ENCODE data around the gene IL17B. TPM values are rescaled to one million over a fixed set of nuclear protein-coding genes. Genes with fewer than 3 reads are reported as not detected.
"Not testable (repeated sequence)": the region's sequence is repeated elsewhere in the genome, so short reads cannot be mapped to it uniquely, and the experiment has no call there.

IL17B gene
- total and polyA plus RNA-seq, 3 donors from 2014 or later = 4.7 to 12.4 (median 5.0) TPM

GRCh38 chr5:149397530-149397929 lies 18.4 kb upstream of the IL17B start:
- no peak for DNase-seq
- Histone ChIP-seq H3K4me3 (no peak overlapping the region), H3K27ac (no peak overlapping the region), H3K36me3 (ENCODE audit: low read depth, missing control alignments) (no peaks in the 10 kb centered on the region), H3K27me3 (no peaks in the 10 kb centered on the region), H3K9me3 (no peaks in the 10 kb centered on the region), H3K4me1 (no peaks in the 10 kb centered on the region)
- intact Hi-C loops (cut with DNase I; ENCODE audit: low total_unique reads) = no loop called here
- TF ChIP-seq POLR2A (IDR thresholded peaks at IDR 0.05) = no peak
- TF ChIP-seq, protein P1, sequence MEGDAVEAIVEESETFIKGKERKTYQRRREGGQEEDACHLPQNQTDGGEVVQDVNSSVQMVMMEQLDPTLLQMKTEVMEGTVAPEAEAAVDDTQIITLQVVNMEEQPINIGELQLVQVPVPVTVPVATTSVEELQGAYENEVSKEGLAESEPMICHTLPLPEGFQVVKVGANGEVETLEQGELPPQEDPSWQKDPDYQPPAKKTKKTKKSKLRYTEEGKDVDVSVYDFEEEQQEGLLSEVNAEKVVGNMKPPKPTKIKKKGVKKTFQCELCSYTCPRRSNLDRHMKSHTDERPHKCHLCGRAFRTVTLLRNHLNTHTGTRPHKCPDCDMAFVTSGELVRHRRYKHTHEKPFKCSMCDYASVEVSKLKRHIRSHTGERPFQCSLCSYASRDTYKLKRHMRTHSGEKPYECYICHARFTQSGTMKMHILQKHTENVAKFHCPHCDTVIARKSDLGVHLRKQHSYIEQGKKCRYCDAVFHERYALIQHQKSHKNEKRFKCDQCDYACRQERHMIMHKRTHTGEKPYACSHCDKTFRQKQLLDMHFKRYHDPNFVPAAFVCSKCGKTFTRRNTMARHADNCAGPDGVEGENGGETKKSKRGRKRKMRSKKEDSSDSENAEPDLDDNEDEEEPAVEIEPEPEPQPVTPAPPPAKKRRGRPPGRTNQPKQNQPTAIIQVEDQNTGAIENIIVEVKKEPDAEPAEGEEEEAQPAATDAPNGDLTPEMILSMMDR (IDR thresholded peaks at IDR 0.05) = no peak
- WGBS, 2 donors = 91% methylated on average over 6 of the region's 6 CpGs

DNA sequence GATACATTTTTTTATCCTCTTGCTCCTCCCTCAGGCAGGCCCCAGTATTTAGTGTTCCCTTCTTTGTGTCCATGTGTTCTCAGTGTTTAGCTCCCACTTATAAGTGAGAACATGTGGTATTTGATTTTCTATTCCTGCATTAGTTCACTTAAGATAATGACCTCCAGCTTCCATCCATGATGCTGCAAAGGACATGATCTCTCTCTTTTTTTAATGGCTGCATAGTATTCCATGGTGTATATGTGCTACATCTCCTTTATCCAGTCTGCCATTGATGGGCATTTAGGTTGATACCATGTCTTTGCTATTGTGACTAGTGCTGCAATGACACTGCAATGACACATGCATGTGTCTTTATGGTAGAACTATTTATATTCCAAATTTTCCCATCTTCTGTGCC lies 15.9 kb upstream of the IL17B start:
- H3K36me3 ChIP-seq (ENCODE audit: low read depth, missing control alignments); H3K9me3 ChIP-seq; H3K4me3 ChIP-seq; intact Hi-C loops (cut with DNase I; ENCODE audit: low total_unique reads); H3K4me1 ChIP-seq; H3K27me3 ChIP-seq; H3K27ac ChIP-seq; DNase-seq: not testable (repeated sequence)

DNA sequence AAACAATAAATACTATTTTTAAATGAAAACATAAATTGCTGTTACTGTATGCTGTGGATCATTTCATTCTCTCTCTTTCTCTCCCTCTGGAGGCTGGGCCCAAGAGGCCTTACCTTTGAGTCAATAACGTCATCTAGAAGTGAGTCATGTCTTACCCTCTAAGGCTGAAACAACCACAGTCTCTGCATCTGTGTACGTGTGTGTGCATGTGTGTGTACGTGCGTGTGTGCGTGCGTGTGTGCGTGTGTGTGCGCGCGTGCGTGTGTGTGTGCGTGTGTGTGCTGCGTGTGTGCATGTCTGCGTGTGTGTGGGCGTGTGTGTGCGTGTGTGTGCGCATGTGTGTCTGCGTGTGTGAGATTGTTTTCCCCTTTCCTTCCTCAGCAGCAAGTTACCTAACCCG lies 13.6 kb upstream of the IL17B start:
- no peaks in the 10 kb centered on the region for H3K9me3 ChIP-seq
- DNase-seq = no peak
- WGBS, 2 donors = 59 to 78% methylated on average over 16 to 19 of the region's 19 CpGs
- H3K27me3 ChIP-seq = no peaks in the 10 kb centered on the region
- H3K36me3 ChIP-seq (ENCODE audit: low read depth, missing control alignments) = no peaks in the 10 kb centered on the region
- H3K27ac ChIP-seq = no peak overlapping the region
- TF ChIP-seq, protein P1 (IDR thresholded peaks at IDR 0.05) = no peak
- no peak for TF ChIP-seq POLR2A (IDR thresholded peaks at IDR 0.05)
- H3K4me1 ChIP-seq = peaks cover 8% of the 10 kb centered on the region
- intact Hi-C loops (cut with DNase I; ENCODE audit: low total_unique reads) = no loop called here
- H3K4me3 ChIP-seq = no peak overlapping the region

DNA sequence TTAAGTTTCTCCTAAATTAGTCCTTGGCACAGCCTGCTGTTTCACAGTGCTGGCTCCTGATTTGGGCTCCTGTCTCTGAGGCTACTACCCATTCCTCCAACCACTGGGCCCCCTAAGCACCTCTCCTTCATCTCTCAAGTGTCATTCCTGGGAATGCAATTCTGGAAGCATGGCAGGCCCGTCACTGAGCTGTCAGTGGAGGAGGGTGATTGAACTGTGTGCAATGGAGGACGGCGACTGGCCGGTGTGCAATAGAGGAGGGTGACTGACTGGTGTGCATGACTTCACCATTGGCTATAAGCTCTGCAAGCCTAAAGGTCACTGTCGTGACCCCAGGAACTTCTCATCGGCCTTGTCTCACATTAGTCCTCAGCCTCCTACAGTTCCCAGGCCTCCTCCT lies 12.4 kb upstream of the IL17B start:
- H3K9me3 ChIP-seq = no peaks in the 10 kb centered on the region
- no peaks in the 10 kb centered on the region for H3K36me3 ChIP-seq (ENCODE audit: low read depth, missing control alignments)
- H3K4me3 ChIP-seq = no peak overlapping the region
- no peak for TF ChIP-seq POLR2A (IDR thresholded peaks at IDR 0.05)
- TF ChIP-seq, protein P1 (IDR thresholded peaks at IDR 0.05) = no peak
- 83 to 85% methylated on average over 6 of the region's 6 CpGs for WGBS, 2 donors
- H3K4me1 ChIP-seq = peaks cover 17% of the 10 kb centered on the region
- no peak overlapping the region for H3K27ac ChIP-seq
- no peak for DNase-seq
- intact Hi-C loops (cut with DNase I; ENCODE audit: low total_unique reads) = no loop called here
- no peaks in the 10 kb centered on the region for H3K27me3 ChIP-seq

DNA sequence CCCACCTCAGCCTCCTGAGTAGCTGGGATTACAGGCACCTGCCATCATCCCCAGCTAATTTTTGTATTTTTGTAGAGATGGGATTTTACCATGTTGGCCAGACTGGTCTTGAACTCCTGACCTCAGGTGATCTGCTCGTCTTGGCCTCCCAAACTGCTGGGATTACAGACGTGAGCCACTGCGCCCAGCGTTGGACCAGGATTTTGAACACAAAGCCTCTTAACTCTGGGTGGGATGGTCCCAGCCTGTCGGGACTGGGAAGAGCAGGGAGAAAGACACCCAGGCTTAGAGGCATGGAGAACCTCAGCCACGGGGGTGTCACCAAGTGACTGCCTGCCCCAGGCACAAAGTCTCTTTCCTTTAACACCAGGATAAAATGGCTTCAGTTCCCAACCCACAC lies 12.0 kb upstream of the IL17B start:
- H3K27ac ChIP-seq; intact Hi-C loops (cut with DNase I; ENCODE audit: low total_unique reads); H3K9me3 ChIP-seq; H3K27me3 ChIP-seq; DNase-seq; H3K36me3 ChIP-seq (ENCODE audit: low read depth, missing control alignments); H3K4me3 ChIP-seq: not testable (repeated sequence)
- WGBS, 2 donors = 86 to 90% methylated on average over 6 of the region's 6 CpGs
- H3K4me1 ChIP-seq = peaks cover 21% of the 10 kb centered on the region

- no peaks in the 10 kb centered on the region for H3K36me3 ChIP-seq (ENCODE audit: low read depth, missing control alignments)
- TF ChIP-seq, protein P1 (IDR thresholded peaks at IDR 0.05) = no peak
- no peak for TF ChIP-seq POLR2A (IDR thresholded peaks at IDR 0.05)
- peak overlapping the region in 1 of 2 donors; percentile 14 for H3K27ac ChIP-seq
- 67 to 73% methylated on average over 11 of the region's 11 CpGs for WGBS, 2 donors
- no peaks in the 10 kb centered on the region for H3K27me3 ChIP-seq
- no peaks in the 10 kb centered on the region for H3K9me3 ChIP-seq
- intact Hi-C loops (cut with DNase I; ENCODE audit: low total_unique reads) = no loop called here
- no peak for DNase-seq
- H3K4me1 ChIP-seq = peaks cover 30% of the 10 kb centered on the region
- H3K4me3 ChIP-seq = no peak overlapping the region
These were observed 10.7 kb upstream of the IL17B start for GRCh38 chr5:149389552-149390495.
